HTERT RPE-1 (cell line): ENCODE results near the gene GID4.

Experiments used
- in situ Hi-C: fragments of 300-500 bp; cut with MboI; formaldehyde crosslinking; loops from 4 replicates; pipeline ENCODE4 v1.14.3; 2020; ENCODE audit warnings: low sequenced_read_pairs

Gene GID4

DNA sequence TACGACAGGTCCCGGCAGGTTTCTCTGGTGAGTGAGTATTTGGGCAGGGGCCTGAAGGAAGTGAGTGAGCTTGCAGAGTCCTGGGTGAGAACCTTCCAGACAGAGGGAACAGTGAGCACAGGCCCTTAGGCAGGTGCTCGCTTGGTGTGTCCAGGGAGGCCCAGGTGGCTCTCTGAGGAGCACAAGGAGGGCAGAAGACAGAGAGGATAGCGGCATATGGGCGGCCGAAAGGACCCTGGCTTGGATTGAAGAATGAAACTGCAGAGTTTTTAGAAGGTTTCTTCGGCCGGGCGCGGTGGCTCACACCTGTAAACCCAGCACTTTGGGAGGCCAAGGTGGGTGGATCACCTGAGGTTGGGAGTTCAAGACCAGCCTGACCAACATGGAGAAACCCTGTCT lies 55.2 kb downstream of the GID4 start:
- in situ Hi-C loops = no loop called here

DNA sequence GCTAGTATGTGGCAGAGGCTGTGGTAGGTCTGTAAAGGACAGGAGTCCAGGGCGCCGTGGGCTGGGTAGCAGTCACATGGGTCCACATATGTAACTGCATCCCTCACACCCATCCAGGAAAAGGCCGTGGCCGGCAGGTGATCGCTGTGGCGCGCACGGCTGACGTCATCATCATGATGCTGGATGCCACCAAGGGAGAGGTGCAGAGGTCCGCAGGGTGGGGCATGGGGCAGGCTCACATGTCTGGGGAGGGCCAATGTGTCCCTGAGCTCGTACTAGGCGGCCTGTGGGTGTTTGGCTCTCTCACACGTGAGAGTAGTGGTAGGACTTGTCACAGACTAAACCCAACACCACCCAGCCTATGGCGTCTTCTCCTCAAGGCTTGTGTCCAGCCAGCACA lies 60.3 kb downstream of the GID4 start:
- in situ Hi-C loops = no loop called here

DNA sequence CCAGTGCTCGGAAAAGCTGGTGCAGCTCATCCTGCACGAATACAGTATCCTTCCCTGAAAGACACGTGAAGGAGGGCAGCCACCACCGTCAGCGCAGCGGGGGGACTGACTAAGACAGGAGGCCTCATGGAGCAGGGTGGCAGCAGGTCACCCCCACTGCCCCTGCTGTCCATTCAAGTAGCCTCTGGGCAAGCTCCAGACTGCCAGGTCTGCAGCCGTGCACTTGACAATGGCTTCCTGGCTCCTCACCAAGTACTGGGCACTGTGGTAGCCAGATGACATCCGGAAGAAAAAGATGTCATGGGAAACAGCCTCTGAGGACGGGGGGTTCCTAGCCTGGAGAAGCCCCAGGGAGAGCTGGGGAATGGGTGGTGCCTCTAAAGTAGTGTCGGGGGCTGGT lies 61.4 kb downstream of the GID4 start:
- in situ Hi-C loops = no loop called here

DNA sequence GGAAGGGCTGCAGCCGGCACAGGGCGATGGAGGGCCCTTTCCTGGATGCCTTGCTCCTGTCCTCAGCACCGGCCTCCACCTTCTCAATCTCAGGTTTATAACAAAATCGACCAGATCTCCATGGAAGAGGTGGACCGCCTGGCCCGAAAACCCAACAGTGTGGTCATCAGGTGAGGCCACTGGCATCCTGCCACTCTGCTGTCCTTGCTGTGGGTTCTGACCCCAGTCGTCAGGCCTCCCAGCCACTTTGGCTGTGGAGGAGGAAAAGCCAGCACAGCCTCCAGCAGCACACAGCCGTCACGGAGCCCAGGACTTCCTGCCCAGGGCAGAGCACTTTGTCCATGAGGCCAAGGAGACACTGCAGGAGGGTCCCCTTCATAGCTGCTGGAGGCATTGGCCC lies 62.6 kb downstream of the GID4 start:
- in situ Hi-C loops = no loop called here

DNA sequence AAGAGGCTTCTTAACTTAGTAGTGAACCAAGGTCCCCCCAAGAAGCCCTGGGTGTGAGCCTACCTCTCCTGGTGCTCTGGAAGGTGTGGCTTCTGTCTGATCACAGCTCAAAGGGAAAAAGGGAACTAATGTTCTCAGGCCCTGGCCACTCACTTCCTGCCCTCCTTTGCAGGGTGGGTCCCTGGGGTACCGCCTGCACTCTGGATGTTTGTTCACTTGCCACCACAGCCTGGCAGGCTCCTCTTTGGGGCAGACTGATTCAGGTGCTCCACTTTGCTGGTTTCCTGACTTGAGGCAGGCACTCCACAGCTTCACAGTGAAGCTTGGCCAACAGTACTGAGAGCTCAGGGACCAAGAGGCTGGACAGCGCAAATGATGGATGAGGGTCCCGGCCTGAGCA lies 63.4 kb downstream of the GID4 start:
- in situ Hi-C loops = no loop called here

DNA sequence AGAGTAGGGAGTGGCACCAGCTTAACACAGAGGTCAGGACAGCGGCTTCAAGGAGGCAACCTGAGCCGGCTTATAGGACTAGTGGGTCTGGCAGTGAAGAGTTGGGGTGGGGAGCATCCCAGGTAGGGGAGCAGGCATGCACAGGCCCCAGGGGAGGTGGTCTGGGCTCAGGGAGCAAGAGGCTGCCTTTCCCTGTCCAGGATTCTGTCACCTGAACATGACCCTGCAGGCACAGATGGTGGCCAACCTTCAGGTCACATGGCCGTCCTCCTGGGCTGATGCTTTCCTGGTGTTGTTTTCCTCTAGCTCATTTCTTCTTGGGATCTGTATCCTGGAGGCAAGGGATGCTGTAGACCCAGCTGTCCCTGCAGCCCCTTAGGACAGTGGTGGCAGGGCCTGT lies 65.8 kb downstream of the GID4 start:
- in situ Hi-C loops = no loop called here

DNA sequence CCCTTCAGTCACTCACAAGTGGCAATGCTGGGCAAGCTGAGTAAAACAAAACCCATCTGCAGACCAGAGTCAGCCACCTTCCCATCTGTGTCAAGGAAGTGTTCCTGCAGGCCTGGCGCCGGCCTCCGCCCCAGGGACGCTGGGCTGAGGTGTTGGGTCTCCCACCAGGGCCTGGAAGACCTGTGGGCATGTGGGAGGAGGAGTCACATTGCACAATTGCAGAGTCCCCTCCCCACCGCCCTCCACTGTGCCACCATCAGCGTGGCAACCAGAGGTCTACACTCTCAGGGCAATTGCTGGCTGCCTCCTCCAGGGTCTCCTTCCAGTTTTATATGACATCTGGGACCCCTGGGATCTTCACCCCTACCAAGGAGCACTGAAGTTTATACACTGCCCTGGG lies 66.4 kb downstream of the GID4 start:
- in situ Hi-C loops = no loop called here

DNA sequence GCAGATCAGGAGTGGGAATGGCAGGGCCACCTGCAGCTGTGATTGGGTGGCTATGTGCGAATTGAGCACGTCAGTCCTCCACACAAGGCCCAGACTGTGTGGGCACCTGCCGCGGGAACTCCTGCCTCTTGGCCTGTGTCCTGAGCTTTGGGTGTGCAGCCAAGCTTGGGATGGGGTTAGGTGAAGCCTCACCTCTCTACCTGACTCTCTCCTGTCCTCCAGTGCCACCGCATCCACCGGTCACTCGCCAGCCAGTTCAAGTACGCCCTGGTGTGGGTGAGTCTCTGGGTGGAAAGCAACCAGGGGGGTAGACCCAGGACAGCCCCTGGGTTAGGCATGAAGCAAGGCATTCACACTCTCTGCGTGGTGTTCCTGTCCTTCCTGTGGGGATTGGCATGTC lies 67.0 kb downstream of the GID4 start:
- in situ Hi-C loops = no loop called here

DNA sequence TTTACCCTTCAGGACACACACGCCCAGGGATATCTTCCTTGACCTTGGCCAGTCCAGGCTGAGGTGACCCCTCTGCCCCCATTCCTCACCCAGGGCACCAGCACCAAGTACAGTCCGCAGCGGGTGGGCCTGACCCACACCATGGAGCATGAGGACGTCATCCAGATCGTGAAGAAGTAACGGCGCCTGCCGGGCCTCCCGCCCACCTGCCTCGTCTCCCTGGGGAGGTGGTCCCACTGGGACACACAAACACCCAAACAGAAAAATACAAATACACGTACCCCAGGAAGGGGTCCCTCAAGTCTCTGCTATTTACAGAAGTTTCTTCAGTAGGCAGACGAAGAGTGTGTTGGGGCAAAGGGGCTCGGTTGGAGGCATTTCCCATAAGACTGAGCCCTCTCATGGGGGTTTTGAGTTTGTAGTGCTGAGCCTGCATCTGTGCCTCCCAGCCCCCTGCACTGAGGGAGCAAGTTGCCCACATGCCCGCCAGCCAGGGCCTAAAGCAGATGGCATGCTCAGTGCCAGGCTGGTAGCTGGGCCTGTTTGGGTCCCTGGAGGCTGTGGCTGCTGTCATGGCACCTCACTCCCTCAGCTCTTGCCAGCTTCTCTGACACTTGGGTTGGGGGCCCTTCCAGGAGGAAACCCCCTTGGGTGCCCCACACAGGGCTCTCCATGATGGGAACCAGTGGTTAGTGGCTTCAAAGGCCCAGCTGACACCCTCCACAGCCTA lies 68.0 kb downstream of the GID4 start:
- in situ Hi-C loops = no loop called here

DNA sequence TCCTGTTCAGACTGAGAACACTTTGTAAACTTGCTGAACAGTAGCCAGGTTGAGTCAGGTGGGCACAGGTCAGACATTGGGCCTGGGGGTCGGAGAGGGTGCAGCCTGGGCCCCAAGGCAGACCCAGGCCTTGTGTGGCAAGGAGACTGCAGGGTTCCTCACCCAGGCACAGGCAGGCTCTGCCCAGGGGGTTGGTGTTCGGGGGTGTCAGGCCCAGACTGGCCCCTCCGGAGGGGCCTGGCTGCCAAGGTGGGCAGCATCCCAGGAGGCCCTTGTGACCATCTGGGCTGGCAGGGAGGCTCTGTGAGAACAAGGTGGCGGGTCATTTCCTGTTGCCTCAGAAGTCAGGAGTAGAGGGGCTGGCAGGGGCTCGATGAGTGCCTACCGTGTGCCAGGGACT lies 68.8 kb downstream of the GID4 start:
- in situ Hi-C loops = no loop called here

DNA sequence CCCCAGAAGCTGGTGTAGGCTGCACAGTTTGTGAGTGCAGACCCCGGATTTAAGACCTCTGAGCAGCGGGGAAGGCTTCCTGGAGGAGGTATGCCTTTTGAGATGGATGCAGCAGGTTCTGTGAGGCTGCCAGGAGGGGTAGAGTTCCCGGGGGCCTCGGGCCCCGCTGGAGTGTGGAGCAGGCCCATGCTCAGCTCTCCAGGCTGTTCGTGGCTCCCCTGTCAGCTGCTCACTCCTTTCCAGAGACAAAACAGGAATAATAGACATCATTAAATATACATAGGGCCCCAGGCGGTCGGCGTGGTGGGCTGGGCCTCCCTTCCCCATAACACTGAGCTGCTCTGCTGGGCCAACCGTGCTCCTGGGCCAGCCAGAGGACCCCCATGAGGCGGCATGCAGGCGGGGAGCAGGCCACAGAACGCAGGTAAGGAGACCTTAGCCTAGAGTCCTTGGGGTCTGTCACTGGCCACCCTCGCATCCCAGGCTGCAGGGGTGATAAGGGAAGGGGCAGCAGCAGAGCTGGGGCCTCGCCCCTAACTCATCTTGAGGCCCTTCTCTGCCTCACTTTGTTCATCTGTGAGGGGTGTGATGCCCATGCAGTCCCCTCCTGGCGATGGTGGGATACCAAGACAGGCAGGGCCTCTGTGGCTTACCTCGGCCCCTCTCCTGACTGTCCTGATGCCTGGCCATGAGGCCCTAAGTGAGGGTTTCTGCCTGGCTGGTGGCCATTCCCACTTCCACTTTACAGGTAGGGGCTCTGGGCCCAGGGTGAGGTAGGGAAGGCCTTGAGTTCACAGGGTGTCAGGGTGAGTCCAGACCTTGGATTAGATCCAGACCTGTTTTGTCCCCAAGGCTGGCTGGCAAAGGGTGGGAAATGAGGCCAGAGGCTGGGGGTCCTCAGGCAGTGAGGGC lies 69.4 kb downstream of the GID4 start, which contains the start of gene MYO15A:
Gene MYO15A, plus strand, starts transcription at position 356 of the 912 bp plus-strand sequence. CDS start 10,045 bp downstream, outside the sequence.
- in situ Hi-C loops = no loop called here

DNA sequence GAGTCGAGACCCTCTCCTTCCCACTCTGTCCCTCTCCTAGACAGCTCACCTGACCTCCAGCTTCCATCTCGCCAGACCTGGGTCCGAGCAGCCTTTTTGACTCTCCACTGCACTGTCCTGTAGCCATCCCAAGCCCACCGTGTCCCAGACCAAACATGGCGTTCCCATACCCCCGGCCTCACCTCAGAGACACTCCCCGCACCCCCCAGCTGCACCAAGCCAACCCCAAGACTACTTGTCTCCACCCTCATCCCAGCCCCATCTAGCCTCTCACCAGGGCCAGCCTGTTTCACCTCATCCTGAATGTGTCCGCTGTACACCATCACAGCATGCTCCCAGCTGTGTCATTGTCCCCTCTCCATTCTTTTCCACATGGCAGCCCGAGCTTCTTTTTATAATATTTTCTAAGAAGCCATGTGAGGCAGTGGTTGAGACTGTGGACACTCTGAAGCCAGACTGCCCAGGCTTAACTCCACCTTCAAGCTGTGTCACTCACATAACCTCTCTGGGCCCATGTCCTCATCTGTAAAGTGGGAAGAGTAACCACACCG lies 70.8 kb downstream of the GID4 start:
- in situ Hi-C loops = no loop called here

DNA sequence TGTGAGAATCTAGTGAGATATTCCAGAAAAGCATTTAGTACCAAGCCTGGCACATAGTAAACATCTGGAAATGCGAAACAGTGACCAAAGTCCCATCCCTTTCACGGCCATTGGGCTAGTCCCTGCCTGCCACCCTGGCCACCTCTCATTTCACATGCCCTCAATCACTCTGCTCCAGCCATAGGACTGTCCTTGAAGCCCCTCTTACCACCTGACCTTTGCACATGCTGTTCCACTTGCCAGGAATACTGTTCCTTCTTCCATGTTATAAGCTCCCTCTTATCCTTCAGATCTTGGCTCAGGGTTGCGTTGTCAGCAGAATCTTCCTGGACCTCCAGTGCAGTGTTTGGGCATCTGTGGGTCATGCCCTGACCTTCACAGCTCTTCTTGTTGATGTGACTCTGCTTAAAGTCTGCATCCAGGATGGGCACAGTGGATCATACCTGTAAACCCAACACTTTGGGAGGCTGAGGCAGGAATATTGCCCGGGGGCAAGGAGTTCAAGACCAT lies 71.5 kb downstream of the GID4 start:
- in situ Hi-C loops = no loop called here

DNA sequence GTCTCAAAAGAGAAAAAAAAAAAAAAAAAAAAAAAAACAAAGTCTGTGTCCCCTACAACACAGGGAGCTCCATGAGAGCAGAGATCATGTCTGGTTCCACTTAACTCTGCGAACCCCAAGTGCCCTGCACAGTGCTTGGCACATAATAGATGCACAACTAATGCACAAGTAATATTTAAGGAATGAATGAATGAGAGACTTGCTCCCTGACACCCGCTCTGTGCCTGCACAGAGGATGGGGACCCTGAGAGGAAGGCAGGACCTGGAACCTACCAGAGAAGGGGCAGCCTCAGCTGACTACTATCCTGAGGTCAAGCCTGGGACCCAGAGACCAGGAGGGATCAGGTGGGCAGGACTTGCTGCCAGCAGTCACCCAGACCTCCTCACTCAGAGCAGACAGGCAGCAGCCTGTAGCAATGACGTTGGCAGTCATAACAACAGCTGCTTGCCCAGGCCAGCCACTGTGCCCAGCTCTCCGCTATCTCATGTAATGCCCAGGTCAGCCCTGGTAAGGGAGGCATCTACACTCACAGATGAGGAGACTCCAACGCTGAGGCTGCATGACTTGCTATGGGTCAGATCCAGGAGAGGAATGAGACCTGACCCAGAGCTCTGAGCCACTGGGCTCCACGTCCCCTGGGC lies 72.2 kb downstream of the GID4 start:
- in situ Hi-C loops = no loop called here

DNA sequence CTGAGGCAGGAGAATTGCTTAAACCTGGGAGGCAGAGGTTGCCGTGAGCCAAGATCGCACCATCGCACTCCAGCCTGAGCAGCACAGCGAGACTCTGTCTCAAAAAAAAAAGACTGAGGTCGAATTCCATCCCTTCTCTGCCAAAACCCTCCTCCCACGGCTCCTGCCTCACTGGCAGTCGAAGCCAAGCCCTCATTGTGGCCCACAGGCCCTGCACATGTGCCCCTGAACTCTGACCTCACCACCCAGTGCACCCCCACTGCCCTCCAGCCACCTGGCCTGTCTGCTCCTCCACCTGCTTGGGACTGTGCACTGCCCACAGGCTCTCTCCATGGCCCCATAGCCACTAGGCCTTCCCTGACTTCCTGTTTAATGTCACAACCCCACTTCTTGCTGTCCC lies 76.3 kb downstream of the GID4 start:
- in situ Hi-C loops = no loop called here

DNA sequence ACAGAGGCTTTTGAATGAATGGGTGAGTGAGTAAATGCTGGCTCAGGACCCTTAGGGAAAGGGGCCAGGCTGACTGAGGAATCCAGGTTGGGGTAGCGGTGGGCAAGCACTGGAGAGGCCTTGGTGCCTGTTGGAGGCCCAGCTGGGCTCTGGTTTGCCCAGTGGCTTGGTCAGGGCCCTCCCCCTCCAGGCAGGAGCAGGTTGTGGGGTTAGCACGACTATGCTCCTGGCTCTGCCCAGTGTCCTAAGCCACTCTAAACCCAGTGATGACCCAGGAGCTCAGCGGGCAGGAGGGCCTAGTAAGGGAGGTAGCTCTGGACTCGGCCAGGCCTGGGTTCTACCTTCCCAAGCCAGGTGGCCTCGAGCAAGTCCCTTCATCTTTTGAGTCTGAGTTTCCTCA lies 76.9 kb downstream of the GID4 start:
- in situ Hi-C loops = no loop called here

DNA sequence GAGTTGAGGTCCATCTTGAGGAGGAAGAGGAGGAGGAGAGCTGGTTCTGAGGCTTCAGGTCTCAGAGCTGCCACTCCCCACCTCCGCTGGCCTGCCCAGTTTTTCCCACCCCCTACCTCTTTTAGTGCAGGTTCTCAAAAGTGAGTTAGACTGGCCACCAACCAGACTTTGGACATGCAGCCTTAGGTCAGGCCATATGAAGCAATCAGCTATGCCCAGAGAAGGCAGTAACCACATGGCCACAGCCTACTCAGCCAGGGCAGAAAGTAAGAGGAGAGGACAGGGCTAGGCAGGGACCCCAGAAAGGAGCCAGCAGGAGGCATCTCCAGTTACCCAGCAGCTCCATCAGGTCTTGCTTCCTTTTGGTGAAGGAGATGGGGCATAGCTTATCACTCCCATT lies 78.3 kb downstream of the GID4 start:
- in situ Hi-C loops = no loop called here
